Measurements from ENCODE around the gene SFXN3.

DNA sequence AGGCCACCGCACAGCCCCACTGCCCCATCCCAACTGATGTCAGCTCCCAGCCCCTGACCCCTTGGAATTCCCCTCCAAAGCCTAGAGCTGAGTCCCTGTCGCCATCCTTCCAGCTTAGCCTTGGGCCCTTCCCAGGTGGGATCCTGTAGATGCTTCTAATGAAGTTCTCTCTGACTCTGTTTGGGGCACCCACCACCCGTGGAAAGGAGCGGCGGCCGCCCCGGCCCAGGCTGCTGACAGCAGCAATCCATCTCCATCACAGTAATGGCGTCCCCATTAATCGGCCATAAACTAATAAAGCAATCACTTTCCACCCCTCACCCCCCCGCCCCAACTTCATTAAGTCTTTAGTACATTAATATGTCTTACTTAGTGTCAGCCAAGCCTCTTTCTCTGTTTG is 56.3 kb downstream of the SFXN3 start:
- TF ChIP-seq, protein P1, sequence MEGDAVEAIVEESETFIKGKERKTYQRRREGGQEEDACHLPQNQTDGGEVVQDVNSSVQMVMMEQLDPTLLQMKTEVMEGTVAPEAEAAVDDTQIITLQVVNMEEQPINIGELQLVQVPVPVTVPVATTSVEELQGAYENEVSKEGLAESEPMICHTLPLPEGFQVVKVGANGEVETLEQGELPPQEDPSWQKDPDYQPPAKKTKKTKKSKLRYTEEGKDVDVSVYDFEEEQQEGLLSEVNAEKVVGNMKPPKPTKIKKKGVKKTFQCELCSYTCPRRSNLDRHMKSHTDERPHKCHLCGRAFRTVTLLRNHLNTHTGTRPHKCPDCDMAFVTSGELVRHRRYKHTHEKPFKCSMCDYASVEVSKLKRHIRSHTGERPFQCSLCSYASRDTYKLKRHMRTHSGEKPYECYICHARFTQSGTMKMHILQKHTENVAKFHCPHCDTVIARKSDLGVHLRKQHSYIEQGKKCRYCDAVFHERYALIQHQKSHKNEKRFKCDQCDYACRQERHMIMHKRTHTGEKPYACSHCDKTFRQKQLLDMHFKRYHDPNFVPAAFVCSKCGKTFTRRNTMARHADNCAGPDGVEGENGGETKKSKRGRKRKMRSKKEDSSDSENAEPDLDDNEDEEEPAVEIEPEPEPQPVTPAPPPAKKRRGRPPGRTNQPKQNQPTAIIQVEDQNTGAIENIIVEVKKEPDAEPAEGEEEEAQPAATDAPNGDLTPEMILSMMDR (IDR thresholded peaks at IDR 0.05): no peak
- no peak for TF ChIP-seq POLR2A (IDR thresholded peaks at IDR 0.05)

Data from lower leg skin (tissue), 3 donors.